GM12873 (cell line): ENCODE results near the gene ITGB1BP1.

Experiments
- CTCF ChIP-seq: IDR thresholded peaks from 2 replicates; pipeline ENCODE4 v1.5.1; 2012; ENCODE audit warnings: low read depth, mild to moderate bottlenecking, moderate library complexity, low read length, control low read depth; ENCODE audit not compliant: insufficient read depth; ENCODE audit errors: missing control alignments

ITGB1BP1 gene

DNA sequence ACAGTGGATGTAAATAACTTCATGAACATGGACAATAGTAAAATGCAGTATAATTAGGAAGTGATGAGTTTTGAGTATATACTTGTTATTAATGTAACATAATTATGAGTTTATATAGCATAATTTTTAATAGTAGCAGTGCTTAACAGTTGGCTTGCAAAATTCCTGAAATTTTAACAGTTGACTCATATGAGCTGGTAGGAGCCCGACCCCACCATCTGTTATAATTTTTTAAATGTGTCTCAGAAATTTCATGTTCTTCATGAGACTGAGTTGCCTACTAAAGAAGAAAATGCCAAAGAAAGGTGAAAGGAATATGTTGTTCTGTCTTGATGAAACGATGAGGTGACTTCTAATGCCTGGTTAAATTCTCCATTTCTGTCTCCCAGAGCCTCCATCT is 62.6 kb downstream of the ITGB1BP1 start:
- no peak for TF ChIP-seq CTCF

DNA sequence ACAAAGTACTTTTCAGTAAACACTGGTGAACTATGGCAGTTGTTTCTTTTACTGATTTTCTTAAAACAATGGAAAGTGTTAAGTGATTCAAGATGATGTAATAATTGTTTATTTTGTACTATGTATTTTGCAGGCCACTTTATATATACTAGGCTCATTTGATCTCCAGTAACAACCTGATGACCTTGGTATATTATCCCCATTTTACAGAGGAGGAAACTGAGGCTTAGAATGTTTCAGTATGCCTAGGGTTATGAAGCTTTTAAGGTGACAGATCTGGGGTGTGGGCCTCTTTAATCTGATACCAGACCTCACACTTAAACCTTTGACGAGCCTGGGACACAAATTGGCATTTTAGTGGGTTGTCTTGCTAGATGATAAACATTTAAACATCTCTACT is 63.2 kb downstream of the ITGB1BP1 start:
- TF ChIP-seq CTCF, result no peak

- no peak for TF ChIP-seq CTCF
Measured at GRCh38 chr2:9359463-9359862, 63.9 kb downstream of the ITGB1BP1 start.

DNA sequence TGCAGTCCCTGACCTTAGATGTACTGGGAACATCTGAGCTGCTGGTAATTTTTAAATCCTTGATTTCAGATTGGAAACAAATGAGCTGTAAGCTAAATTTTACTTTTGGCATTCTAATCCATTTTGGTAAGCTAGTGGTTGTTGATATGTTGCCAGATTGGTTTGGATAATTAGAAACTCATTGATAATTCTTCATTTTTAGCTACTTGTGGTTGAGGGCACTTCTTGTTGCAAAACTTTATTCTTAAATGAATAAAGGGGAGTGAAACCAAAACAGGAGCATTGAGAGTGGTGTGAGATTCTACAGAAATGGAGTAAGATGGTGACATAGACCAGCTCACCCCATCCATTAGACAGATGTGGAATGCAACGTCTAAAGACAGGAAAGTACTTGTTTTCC is 64.5 kb downstream of the ITGB1BP1 start:
- no peak for TF ChIP-seq CTCF

- no peak for TF ChIP-seq CTCF
Measured at GRCh38 chr2:9356261-9356660, 67.1 kb downstream of the ITGB1BP1 start.

DNA sequence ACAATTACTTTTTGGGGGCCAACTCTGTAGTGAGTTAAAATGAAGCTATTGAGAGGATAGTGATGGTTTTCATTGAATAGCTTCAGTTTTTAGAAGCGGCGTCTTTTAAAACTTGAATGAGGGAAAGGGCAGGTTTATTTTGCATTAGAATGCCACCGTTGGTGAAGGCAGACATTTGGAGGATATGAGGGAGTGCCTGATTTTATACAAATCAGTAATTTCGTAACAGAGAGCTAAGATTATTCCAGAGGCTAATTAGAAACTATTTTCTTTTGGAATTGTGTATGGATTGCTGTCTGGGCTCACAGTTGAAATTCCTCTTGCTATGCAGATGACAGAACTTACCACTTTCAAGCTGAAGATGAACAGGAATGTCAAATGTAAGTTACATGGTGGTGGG is 67.6 kb downstream of the ITGB1BP1 start:
- TF ChIP-seq CTCF, result no peak

DNA sequence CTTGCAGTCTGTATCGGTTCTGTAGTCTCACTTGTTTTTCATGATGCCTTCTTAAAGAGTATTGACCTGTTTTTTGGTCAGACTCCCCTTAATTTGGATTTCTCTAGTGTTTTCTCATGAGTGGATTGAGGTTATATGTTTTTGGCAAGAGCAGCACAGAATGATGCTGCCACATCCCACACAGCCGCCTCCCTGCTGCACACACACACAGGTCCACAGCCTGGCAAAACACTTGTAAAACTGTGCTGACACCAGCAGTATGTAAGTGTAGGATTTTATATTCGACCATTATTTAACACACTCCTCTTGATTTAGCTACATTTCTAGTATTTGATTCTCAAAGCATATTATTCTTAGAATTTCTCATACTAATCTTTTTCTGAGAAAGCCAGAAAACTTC is 68.1 kb downstream of the ITGB1BP1 start:
- no peak for TF ChIP-seq CTCF

- no peak for TF ChIP-seq CTCF
Measured at GRCh38 chr2:9354318-9354717, 69.0 kb downstream of the ITGB1BP1 start.
